GM18873 (cell line): ENCODE measurements around the gene PHLDB1.

ENCODE experiments used
- ATAC-seq: cut with Tn5 transposase; IDR thresholded peaks from one replicate; pipeline ENCODE4 v1.9.1; 2021; ENCODE audit warnings: mild to moderate bottlenecking, moderate library complexity, moderate number of reproducible peaks; ENCODE audit not compliant: unreplicated experiment, low FRiP score

The PHLDB1 gene

DNA sequence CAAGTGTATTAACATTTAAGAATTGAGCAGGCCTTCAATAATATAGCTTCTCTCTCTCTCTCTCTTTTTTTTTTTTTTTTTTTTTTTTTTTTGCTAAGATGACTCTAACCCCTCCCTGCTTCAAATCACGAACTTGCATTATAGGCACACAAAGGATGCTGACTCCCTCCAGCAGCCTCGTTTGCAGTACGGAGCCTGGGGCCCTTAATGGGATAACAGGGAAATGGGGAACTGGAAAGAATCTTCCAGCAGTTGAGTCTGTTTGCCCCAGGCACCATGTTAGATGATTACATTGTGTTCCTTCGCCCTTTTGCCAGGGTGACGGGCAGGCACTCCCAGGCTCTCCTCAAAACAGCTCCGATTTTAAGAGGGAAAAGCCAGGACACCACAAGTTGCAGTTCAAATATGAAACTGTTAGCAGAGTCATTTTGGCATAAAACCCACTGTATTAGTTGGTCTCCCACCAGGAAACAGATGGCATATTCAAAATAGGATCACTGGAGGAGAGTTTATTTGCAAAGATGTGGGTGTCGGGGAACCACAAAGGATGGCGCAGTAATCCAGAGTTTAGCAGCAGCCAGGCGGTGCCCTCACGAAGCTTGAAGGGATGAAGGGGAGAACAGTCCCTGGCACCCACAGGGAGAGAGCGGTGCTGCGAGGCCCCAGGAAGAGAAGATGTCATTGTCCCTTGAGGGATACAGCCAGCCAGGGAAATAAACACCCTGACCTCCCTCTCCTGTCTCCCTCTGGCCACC lies 98.6 kb downstream of the PHLDB1 start:
- ATAC-seq, result no peak

DNA sequence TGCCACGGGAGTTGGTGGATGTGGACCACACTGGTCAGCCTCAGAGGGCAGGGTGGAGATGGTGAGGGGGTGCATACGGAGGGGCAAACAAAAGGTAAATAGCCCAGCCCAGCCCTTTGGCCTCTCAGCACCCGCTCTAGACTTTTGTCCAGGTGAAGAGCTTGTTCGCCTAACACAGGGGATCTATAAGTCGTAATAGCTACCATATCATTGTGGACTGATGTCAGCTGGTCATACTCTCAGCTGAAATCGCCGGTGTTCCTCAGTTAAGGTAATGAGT lies 99.1 kb downstream of the PHLDB1 start:
- ATAC-seq, result no peak
